Fibroblast of pulmonary artery (primary cell): ENCODE data around the gene GABRB2.

Experiments used
- DNase-seq: peaks from one replicate; pipeline ENCODE4 v3.0.0-alpha.2; 2010; ENCODE audit warnings: low read depth
- H3K4me3 ChIP-seq: replicated peaks from 2 replicates; pipeline ENCODE4 v1.5.1; 2011; ENCODE audit warnings: low read depth, mild to moderate bottlenecking, control low read depth, low read length, moderate library complexity
- CTCF ChIP-seq: IDR thresholded peaks from 2 replicates; pipeline ENCODE4 v1.5.1; 2011; ENCODE audit warnings: mild to moderate bottlenecking, control low read depth, low read length, inconsistent platforms; ENCODE audit errors: missing control alignments

The GABRB2 gene

DNA sequence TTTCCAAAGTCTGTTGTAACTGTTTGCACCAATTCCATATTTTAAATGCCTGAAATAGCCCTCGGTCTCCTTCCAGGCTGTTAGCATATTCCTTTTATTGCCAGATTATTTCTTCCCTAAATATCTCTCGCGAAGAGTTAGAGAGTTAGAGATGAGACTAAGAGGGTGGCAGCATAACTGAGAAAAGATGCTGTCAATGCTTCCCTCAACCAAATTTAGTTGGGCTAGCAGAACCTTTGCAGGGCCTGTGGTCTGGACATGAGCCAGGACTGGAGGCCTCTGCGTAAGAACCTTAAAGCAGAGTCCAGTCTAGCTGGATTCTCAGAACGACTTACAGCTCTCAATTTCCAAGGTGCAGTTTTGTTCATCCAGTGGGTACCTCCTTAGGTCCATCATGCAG is 135.9 kb downstream of the GABRB2 start:
- TF ChIP-seq CTCF: no peak

GRCh38 chr5:161409471-161409870 is 137.1 kb downstream of the GABRB2 start:
- no peak for DNase-seq
- H3K4me3 ChIP-seq: no peak overlapping the region
- TF ChIP-seq CTCF: no peak

More for the DNA sequence above, 135.9 kb downstream of the GABRB2 start:
- no peak for DNase-seq
- no peak overlapping the region for H3K4me3 ChIP-seq

GRCh38 chr5:161406880-161407279 is 139.6 kb downstream of the GABRB2 start:
- no peak for DNase-seq
- no peak for TF ChIP-seq CTCF
- H3K4me3 ChIP-seq: no peak overlapping the region

DNA sequence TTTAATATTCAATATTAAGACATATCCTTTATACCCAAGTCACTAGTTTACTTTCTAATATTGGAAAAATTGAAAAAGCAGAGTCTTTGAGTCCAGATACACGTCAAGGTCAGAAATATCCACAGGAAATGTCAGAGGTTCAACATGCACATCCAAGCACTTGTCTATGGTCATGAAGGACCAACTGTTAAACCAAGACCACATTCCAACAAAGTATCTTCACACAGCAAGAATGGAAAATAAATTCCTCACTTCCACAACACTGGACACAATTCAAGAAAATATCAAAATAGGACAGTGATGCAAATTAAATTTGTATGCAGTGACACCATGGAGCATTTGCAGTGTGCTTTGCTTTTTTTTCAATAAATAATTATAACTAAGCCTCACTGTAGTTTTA is 142.5 kb downstream of the GABRB2 start:
- H3K4me3 ChIP-seq: no peak overlapping the region
- no peak for TF ChIP-seq CTCF
- DNase-seq: no peak

DNA sequence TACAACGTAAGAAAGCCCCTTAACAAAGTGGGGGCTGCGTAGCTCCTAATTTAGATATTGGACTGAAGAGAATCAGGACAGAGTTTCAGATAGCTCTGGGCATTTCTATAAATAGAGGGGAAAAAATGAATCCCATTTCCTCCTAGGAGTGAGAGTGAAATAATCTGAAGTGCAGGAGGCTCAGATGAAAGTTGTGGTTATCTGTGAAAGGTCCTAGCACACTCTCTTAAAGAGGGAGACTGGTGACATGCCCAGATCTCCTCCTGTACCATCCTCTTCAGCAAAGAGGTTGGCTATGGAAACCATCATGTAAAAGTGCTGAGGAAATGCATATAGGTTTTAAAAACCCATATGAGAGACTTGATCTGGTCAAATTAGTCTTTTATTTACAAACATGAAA is 143.4 kb downstream of the GABRB2 start:
- no peak overlapping the region for H3K4me3 ChIP-seq
- no peak for TF ChIP-seq CTCF
- no peak for DNase-seq

DNA sequence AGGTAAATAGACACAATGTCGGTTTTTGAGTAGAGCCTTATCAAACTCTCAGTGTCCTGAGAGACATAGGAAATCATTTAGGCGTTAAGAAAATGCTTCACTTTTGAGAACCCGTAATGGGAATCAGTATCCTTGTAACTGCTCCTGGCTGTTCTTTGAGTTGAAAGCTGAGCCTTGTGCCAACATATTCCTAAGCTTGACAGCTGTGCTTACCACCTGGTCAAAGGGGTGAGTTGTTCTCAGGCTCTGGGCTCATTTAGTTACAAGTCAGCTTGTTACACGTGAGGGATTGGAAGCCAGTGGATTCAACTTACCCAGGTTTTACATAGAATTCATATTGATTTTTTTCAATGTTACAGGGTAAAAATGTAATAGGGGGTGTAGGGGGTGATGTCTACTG is 145.9 kb downstream of the GABRB2 start:
- no peak for DNase-seq
- no peak for TF ChIP-seq CTCF
- no peak overlapping the region for H3K4me3 ChIP-seq

GRCh38 chr5:161399996-161400562 is 146.4 kb downstream of the GABRB2 start:
- no peak for DNase-seq
- H3K4me3 ChIP-seq: no peak overlapping the region
- no peak for TF ChIP-seq CTCF
